HepG2 (cell line): Measurements from ENCODE around the gene FYTTD1. TPM values are rescaled to one million over a fixed set of nuclear protein-coding genes. Genes with fewer than 3 reads are reported as not detected.

ENCODE experiments used
- ATAC-seq: fragments of 200-7000 bp; cut with Tn5 transposase; 3 replicates; pipeline ENCODE4 v1.9.1; 2020; ENCODE audit warnings: mild to moderate bottlenecking, moderate library complexity
- BruUV-seq: library from RNA; stranded (reverse); fragments of 400-500 nt; replicated peaks from 2 replicates; lab custom pipeline; 2021; lab: Mats Ljungman, UMichigan
- CTCF ChIA-PET: fragments of 300-600 bp; formaldehyde crosslinking; extraction: SDS; loops from one replicate; lab custom pipeline; 2021; ENCODE audit warnings: low total read pairs, inconsistent platforms, low intra/inter-chr PET ratio; lab: Yijun Ruan, JAX
- POLR2A ChIA-PET: fragments of 350-600 bp; sonication (Branson Sonifier 250); formaldehyde crosslinking; loops from one replicate; lab custom pipeline; 2020; ENCODE audit warnings: antibody characterized with exemption, inconsistent platforms; lab: Yijun Ruan, JAX
- DNase-seq: peaks from one replicate; pipeline ENCODE4 v3.0.0-alpha.2; 2015; ENCODE audit warnings: low spot score
- FAIRE-seq: peaks from 3 replicates; lab custom pipeline; 2011; peaks lifted over from hg19 to GRCh38; lab: Jason Lieb, UNC
- H2AFZ ChIP-seq: one replicate; pipeline ENCODE4 v1.6.1; 2011; ENCODE audit warnings: low read length, inconsistent platforms
- H3K27ac ChIP-seq: fragments of 300-600 bp; 3 replicates; pipeline ENCODE4 v1.8.0; 2011; ENCODE audit warnings: mixed run types, mild to moderate bottlenecking, mixed read lengths, low read length, inconsistent platforms; ENCODE audit not compliant: insufficient read depth; ENCODE audit errors: extremely low read length
- H3K27me3 ChIP-seq, 2 experiments: fragments of 200-600 bp in 1 of 2; 2 replicates in 1 of 2; 3 replicates in 1 of 2; pipeline versions ENCODE4 v1.6.0 to v1.8.0; 2011; ENCODE audit warnings: low read length in 2 of 2, mild to moderate bottlenecking in 2 of 2, moderate library complexity in 2 of 2, inconsistent platforms in 1 of 2; ENCODE audit not compliant: insufficient read depth in 2 of 2, control insufficient read depth in 1 of 2
- H3K36me3 ChIP-seq, 2 experiments: fragments of 200-600 bp in 1 of 2; replicated peaks in 1 of 2; 2 replicates in 1 of 2; 3 replicates in 1 of 2; pipeline versions ENCODE4 v1.5.1 to v1.8.0; 2011; ENCODE audit warnings: low read length in 2 of 2, inconsistent platforms in 1 of 2; ENCODE audit not compliant: insufficient read depth in 2 of 2, control insufficient read depth in 1 of 2
- H3K4me1 ChIP-seq: 2 replicates; pipeline ENCODE4 v1.5.1; 2012; ENCODE audit warnings: low read length, inconsistent platforms; ENCODE audit not compliant: insufficient read depth
- H3K4me2 ChIP-seq: 2 replicates; pipeline ENCODE4 v1.6.0; 2011; ENCODE audit warnings: low read depth, low read length, inconsistent platforms
- H3K4me3 ChIP-seq, 3 experiments: fragments of 200-600 bp in 1 of 3; sonication (generic), shearing (Covaris generic) in 1 of 3; replicated peaks in 1 of 3; 2 replicates each; pipeline ENCODE4 v1.5.1; 2011 to 2016; ENCODE audit warnings: low read length in 3 of 3, inconsistent platforms in 2 of 3, low read depth in 2 of 3, mild to moderate bottlenecking in 2 of 3, control low read depth in 1 of 3, mixed read lengths in 1 of 3; ENCODE audit not compliant: insufficient read depth in 1 of 3
- H3K79me2 ChIP-seq: one replicate; pipeline ENCODE4 v1.6.1; 2011; ENCODE audit warnings: low read length, inconsistent platforms; ENCODE audit not compliant: insufficient read depth
- H3K9ac ChIP-seq: 2 replicates; pipeline ENCODE4 v1.6.0; 2011; ENCODE audit warnings: mild to moderate bottlenecking, low read depth, low read length, inconsistent platforms; ENCODE audit not compliant: insufficient read depth
- H3K9me3 ChIP-seq: 2 replicates; pipeline ENCODE4 v1.5.1; 2012; ENCODE audit warnings: mild to moderate bottlenecking, low read length
- H4K20me1 ChIP-seq: 2 replicates; pipeline ENCODE4 v1.6.0; 2011; ENCODE audit warnings: inconsistent platforms, mild to moderate bottlenecking, low read length, moderate library complexity; ENCODE audit not compliant: insufficient read depth
- FUBP1 ChIP-seq: sonication (generic); formaldehyde crosslinking; IDR thresholded peaks from 2 replicates; pipeline ENCODE4 v1.5.1; 2020; ENCODE audit warnings: missing genetic modification reagents, mild to moderate bottlenecking, borderline replicate concordance
- ISX ChIP-seq: sonication (generic); formaldehyde crosslinking; conservative IDR thresholded peaks from 2 replicates; pipeline ENCODE4 v1.5.0; 2020; ENCODE audit warnings: missing genetic modification reagents
- KDM3A ChIP-seq: IDR thresholded peaks from 2 replicates; pipeline ENCODE4 v1.6.1; 2018; ENCODE audit warnings: low read depth, missing compliant biosample characterization
- MAZ ChIP-seq, 2 experiments: sonication (generic) in 1 of 2; formaldehyde crosslinking in 1 of 2; IDR thresholded peaks; 2 replicates each; pipeline versions ENCODE4 v1.5.0 to v1.6.1; 2012 to 2020; ENCODE audit warnings: low read depth in 2 of 2, mild to moderate bottlenecking in 2 of 2, borderline replicate concordance in 1 of 2, improper control_type of control experiment in 1 of 2, low read length in 1 of 2, missing genetic modification reagents in 1 of 2, moderate library complexity in 1 of 2
- SIN3B ChIP-seq: fragments of 150-350 bp; IDR thresholded peaks from 2 replicates; pipeline ENCODE4 v1.6.1; 2014; ENCODE audit warnings: low read length
- USF2 ChIP-seq, 2 experiments: sonication (generic) in 1 of 2; formaldehyde crosslinking in 1 of 2; IDR thresholded peaks; 2 replicates each; pipeline versions ENCODE4 v1.5.1 to v1.6.1; 2011 to 2020; ENCODE audit warnings: borderline replicate concordance in 1 of 2, low read depth in 1 of 2, low read length in 1 of 2, mild to moderate bottlenecking in 1 of 2, missing genetic modification reagents in 1 of 2, moderate library complexity in 1 of 2
- ZBTB33 ChIP-seq: sonication (generic); formaldehyde crosslinking; IDR thresholded peaks from 2 replicates; pipeline ENCODE4 v1.4.0; 2020; ENCODE audit warnings: missing genetic modification reagents
- ZNF10 ChIP-seq: sonication (generic); formaldehyde crosslinking; IDR thresholded peaks from 2 replicates; pipeline ENCODE4 v1.4.0; 2020; ENCODE audit warnings: mild to moderate bottlenecking, low read depth, missing genetic modification reagents, borderline replicate concordance
- ZNF160 ChIP-seq: sonication (generic); formaldehyde crosslinking; IDR thresholded peaks from 2 replicates; pipeline ENCODE4 v1.8.0; 2022; ENCODE audit warnings: mild to moderate bottlenecking, inconsistent platforms, missing genetic modification reagents
- ZNF510 ChIP-seq: sonication (generic); formaldehyde crosslinking; IDR thresholded peaks from 2 replicates; pipeline ENCODE4 v1.4.0; 2020; ENCODE audit warnings: low read depth, mild to moderate bottlenecking, missing genetic modification reagents
- ZNF530 ChIP-seq: sonication (generic); formaldehyde crosslinking; IDR thresholded peaks from 2 replicates; pipeline ENCODE4 v1.5.0; 2020; ENCODE audit warnings: low read depth, mild to moderate bottlenecking, missing genetic modification reagents
- ZNF7 ChIP-seq: IDR thresholded peaks from 2 replicates; pipeline ENCODE4 v1.6.1; 2016; ENCODE audit warnings: missing biosample characterization, missing genetic modification reagents
- ZNF720 ChIP-seq: sonication (generic); formaldehyde crosslinking; IDR thresholded peaks from 2 replicates; pipeline ENCODE4 v1.4.0; 2020; ENCODE audit warnings: missing genetic modification reagents
- ZNF788 ChIP-seq: sonication (generic); formaldehyde crosslinking; IDR thresholded peaks from 2 replicates; pipeline ENCODE4 v1.5.0; 2020; ENCODE audit warnings: mild to moderate bottlenecking, missing genetic modification reagents, borderline replicate concordance
- WGBS: methylation state at CpG from one replicate; pipeline ENCODE4 v1.1.6; 2017; ENCODE audit warnings: low lambda C conversion rate; 5-methylcytosine and 5-hydroxymethylcytosine counted together
- in situ Hi-C: cut with HindIII; loops from 2 replicates; pipeline ENCODE4 v1.10.0; 2017; ENCODE audit warnings: low pct_unique_long_range_greater_than_20kb; ENCODE audit not compliant: extremely low pct_ligation_motif_present
- intact Hi-C: fragments of 100-400 bp; cut with micrococcal nuclease; formaldehyde crosslinking; loops from one replicate; pipeline ENCODE4 v1.10.0; 2022; ENCODE audit not compliant: unreplicated experiment
- polyA plus RNA-seq, 8 experiments: library from polyadenylated mRNA; depleted of rRNA in 3 of 8; stranded (reverse) in 7 of 8; unstranded in 1 of 8; fragments of >200 nt; fragmentation: Illumina TruSeq in 4 of 8; extraction: Trizol in 4 of 8; gene quantifications; 2 replicates each; pipeline versions ENCODE4 v1.2.1 to v1.2.3, GENCODE V29; 2011 to 2016; ENCODE audit warnings: low read depth in 4 of 8, missing spikeins in 1 of 8, mixed read lengths in 1 of 8; ENCODE audit not compliant: insufficient read depth in 1 of 8
- total RNA-seq, 5 experiments: library from RNA; depleted of rRNA; stranded (reverse); fragments of >200 nt; fragmentation: Illumina TruSeq; extraction: Trizol; gene quantifications; 2 replicates each; pipeline ENCODE4 v1.2.3, GENCODE V29; 2016; ENCODE audit warnings: low read depth in 1 of 5

Gene FYTTD1
- total and polyA plus RNA-seq, 2 of the 13 experiments (the other 11 are each of a cell fraction or from before 2014, with no cell fraction given), result 6.5 to 28.8 TPM

- TF ChIP-seq USF2 (IDR thresholded peaks at IDR 0.05; ENCODE audit: low read depth, low read length) (no peak), USF2 (CRISPR knock-in tag; IDR thresholded peaks at IDR 0.05; ENCODE audit: borderline replicate concordance) (no peak), SIN3B (no peak), ZNF7 (CRISPR knock-in tag) (no peak), ZNF160 (CRISPR knock-in tag) (no peak), ZNF530 (CRISPR knock-in tag) (no peak)
Measured at GRCh38 chr3:197830967-197831313, 81.3 kb downstream of the FYTTD1 start (continued).

- Histone ChIP-seq H3K79me2 (no peaks in the 10 kb centered on the region), H2AFZ (no peak overlapping the region), H3K9ac (no peak overlapping the region), H3K4me2 (no peak overlapping the region), H3K36me3 (peaks cover 6 to 50% of the 10 kb centered on the region in 2 experiments), H4K20me1 (no peaks in the 10 kb centered on the region), H3K4me1 (no peaks in the 10 kb centered on the region), H3K9me3 (no peaks in the 10 kb centered on the region), H3K27me3 (no peaks in the 10 kb centered on the region), H3K27ac (no peak overlapping the region), H3K4me3 (no peak overlapping the region)
- no TSS peak for BruUV-seq
- WGBS, result 98% methylated on average over 8 of the region's 8 CpGs
- intact Hi-C loops, result no loop called here
- POLR2A ChIA-PET, result no interaction called here
- CTCF ChIA-PET, result no interaction called here
- FAIRE-seq (no peak), ATAC-seq (no peak), DNase-seq (no peak)
- in situ Hi-C loops, result no loop called here
- TF ChIP-seq ZNF788 (no peak), KDM3A (CRISPR knock-in tag) (no peak), ZNF510 (CRISPR knock-in tag) (no peak), ZNF10 (CRISPR knock-in tag) (no peak), FUBP1 (no peak), ZBTB33 (no peak), MAZ (IDR thresholded peaks at IDR 0.05; ENCODE audit: borderline replicate concordance, low read depth, low read length) (no peak), MAZ (CRISPR knock-in tag; IDR thresholded peaks at IDR 0.05; ENCODE audit: low read depth) (no peak), ZNF720 (CRISPR knock-in tag) (no peak), ISX (no peak)
Measured at GRCh38 chr3:197833930-197834715, 84.4 kb downstream of the FYTTD1 start.
